Mesodermal cell (in vitro differentiated cells): ENCODE data around the gene MMP7.

ENCODE experiments used
- H3K27ac ChIP-seq: 2 replicates; pipeline ENCODE4 v1.7.0; 2013; ENCODE audit warnings: mild to moderate bottlenecking, low read depth, low read length, moderate library complexity; ENCODE audit not compliant: severe bottlenecking
- H3K36me3 ChIP-seq: 2 replicates; pipeline ENCODE4 v1.7.1; 2013; ENCODE audit warnings: mild to moderate bottlenecking, low read length, moderate library complexity; ENCODE audit not compliant: control insufficient read depth, insufficient read depth
- H3K4me1 ChIP-seq: one replicate; pipeline ENCODE4 v1.7.1; 2013; ENCODE audit warnings: mild to moderate bottlenecking, low read length; ENCODE audit not compliant: insufficient read depth, control insufficient read depth, poor library complexity, severe bottlenecking
- H3K4me3 ChIP-seq: 2 replicates; pipeline ENCODE4 v1.7.0; 2013; ENCODE audit warnings: low read length, control low read depth, mild to moderate bottlenecking; ENCODE audit not compliant: insufficient read depth, poor library complexity, severe bottlenecking; ENCODE audit errors: extremely low read depth
- H3K9me3 ChIP-seq: 2 replicates; pipeline ENCODE4 v1.7.1; 2013; ENCODE audit warnings: mild to moderate bottlenecking, low read length, moderate library complexity; ENCODE audit not compliant: control insufficient read depth
- whole genome bisulfite sequencing, 2 experiments: methylation state at CpG; one replicate each; pipeline ENCODE4 v1.1.5; 2013; ENCODE audit warnings: missing lambda C conversion rate in 2 of 2; ENCODE audit not compliant: insufficient coverage in 2 of 2; 5-methylcytosine and 5-hydroxymethylcytosine counted together

Gene MMP7

DNA sequence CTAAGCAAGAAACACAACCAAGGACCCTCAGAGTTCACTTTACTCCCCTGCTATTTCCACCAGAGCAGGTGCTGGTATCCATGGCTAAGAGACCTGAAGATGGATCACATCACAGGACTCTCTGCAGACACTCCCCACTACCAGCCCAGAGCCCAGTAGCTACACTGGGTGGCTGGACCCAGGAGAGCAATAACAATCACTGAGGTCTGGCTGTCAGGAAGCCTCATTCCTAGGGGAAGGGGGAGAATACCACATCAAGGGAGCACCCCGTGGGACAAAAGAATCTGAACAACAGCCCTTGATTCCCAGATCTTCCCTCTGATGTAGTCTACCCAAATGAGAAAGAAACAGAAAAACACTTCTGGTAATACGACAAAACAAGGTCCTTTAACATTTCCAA is 9.0 kb upstream of the MMP7 start:
- WGBS, 2 experiments = no CpG with 5 or more reads among the region's 2 CpGs
- H3K36me3 ChIP-seq = no peaks in the 10 kb centered on the region

DNA sequence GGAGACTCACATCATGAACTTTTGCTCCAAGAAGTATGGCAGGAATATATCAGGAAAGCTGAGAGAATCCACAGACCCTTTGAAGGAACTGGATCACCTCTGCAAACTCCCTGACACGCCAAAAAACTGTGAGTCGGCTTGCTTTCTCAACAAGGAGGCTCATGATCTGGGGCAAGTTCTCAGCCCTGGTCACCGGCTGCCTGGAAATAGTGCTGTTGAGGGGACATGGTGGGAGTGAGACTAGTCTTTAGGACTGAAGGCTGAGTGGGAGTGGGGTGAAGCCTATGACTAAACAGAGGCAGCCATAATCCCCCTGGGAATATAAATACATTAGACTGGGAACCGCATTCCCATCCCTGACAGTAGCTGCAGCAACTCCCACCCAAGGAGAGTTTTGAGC is 8.4 kb upstream of the MMP7 start:
- WGBS, 2 experiments = 92 to 100% methylated on average over 2 of the region's 4 CpGs
- Histone ChIP-seq H3K4me3 (no peak overlapping the region), H3K9me3 (no peaks in the 10 kb centered on the region), H3K27ac (no peak overlapping the region), H3K36me3 (no peaks in the 10 kb centered on the region), H3K4me1 (no peaks in the 10 kb centered on the region)

More for the DNA sequence above, 9.0 kb upstream of the MMP7 start:
- H3K9me3 ChIP-seq = no peaks in the 10 kb centered on the region
- no peak overlapping the region for H3K4me3 ChIP-seq
- H3K4me1 ChIP-seq = no peaks in the 10 kb centered on the region
- H3K27ac ChIP-seq = no peak overlapping the region

DNA sequence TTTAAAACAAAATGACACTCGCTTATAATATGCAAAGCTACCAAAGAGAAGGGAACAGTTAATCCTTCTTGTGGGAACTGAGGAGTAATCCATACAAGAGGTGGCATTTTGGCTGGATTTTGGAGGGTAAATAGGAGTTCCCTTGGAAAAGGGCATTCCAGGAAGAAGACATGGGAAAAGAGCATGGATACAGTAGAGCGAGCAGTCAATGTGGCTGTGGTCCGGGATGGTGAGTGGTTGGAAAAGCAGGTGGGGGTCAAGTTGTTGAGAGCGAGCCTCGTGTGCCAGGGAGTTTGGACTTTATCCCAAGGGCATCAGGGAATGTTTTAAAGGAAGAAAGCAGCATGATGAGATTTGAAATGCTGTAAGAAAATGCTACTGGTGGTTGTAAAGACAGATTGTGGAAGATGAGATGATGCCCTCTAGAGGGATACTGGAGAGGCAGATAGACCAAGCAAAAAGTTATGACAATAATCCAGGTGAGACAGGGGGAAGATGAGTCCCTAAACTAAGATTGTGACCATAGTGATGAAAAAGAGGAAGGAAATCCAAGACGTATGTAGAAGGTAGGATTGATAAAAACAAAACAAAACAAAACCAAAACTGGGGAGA is 3.8 kb upstream of the MMP7 start:
- H3K9me3 ChIP-seq = no peaks in the 10 kb centered on the region
- WGBS, 2 experiments = 84 to 87% methylated on average over 4 to 6 of the region's 6 CpGs

DNA sequence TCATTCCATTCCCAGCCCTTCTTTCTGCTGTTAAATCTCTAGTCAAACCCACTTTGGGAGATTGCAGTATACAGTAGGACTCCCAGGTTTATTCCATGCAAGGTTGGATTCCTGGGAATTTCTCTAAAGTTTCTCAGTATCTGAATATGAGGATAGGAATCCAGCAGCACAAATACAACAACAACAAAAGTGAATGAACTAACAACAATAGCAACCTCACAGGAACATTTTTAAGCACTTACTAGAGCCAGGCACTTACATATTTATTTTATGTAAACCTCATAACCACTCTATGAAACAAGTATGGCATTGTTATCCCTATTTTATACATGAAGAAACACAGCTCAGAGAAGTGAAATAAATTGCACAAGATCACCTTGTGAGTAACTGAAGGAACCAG is 1.9 kb downstream of the MMP7 start:
- Histone ChIP-seq H3K36me3 (no peaks in the 10 kb centered on the region), H3K4me3 (no peak overlapping the region), H3K9me3 (no peaks in the 10 kb centered on the region), H3K4me1 (peaks cover 18% of the 10 kb centered on the region), H3K27ac (no peak overlapping the region)

More for the DNA sequence above, 3.8 kb upstream of the MMP7 start:
- Histone ChIP-seq H3K27ac (no peak overlapping the region), H3K36me3 (no peaks in the 10 kb centered on the region), H3K4me3 (no peak overlapping the region), H3K4me1 (no peaks in the 10 kb centered on the region)

DNA sequence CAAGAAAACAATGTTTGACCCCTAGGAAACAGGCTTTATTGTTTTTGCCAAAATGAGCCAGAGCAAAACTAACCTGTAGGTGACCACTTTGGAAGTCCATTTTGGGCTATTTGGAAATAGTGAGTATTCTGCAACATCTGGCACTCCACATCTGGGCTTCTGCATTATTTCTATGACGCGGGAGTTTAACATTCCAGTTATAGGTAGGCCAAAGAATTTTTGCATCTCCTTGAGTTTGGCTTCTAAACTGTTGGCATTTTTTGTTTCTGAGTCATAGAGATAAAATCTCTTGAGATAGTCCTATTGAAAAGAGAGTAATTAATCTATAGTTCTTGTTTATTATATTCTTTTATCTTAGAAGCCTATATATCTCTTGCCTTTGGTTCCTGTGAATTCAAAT is 2.9 kb downstream of the MMP7 start:
- WGBS, 2 experiments = 90% methylated on average over 2 of the region's 2 CpGs; no CpG with 5 or more reads in 1 of the 2 experiments
- no peaks in the 10 kb centered on the region for H3K36me3 ChIP-seq

DNA sequence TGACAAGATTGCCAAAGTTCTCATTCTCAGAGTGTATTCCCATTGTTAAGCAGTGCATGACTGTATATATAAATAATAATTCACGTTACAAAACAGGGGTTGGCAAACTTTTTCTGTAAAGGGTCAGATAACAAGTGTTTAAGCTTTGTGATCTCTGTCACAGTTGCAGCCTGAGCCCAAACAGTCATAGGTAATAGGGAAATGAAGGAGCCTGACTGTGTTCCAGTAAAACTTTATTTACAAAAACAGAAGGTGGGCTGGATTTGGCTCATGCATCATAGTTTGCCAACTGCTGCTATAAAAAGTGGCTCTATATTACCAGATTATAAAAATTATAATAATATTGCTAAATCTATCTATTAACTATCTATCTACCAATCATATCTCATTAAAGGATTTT is 3.5 kb downstream of the MMP7 start:
- Histone ChIP-seq H3K9me3 (no peaks in the 10 kb centered on the region), H3K36me3 (no peaks in the 10 kb centered on the region), H3K27ac (no peak overlapping the region), H3K4me1 (peaks cover 18% of the 10 kb centered on the region), H3K4me3 (no peak overlapping the region)
- no CpG with 5 or more reads among the region's 1 CpG for WGBS, 2 experiments

More for the DNA sequence above, 2.9 kb downstream of the MMP7 start:
- Histone ChIP-seq H3K4me3 (no peak overlapping the region), H3K9me3 (no peaks in the 10 kb centered on the region), H3K27ac (no peak overlapping the region), H3K4me1 (peaks cover 18% of the 10 kb centered on the region)

DNA sequence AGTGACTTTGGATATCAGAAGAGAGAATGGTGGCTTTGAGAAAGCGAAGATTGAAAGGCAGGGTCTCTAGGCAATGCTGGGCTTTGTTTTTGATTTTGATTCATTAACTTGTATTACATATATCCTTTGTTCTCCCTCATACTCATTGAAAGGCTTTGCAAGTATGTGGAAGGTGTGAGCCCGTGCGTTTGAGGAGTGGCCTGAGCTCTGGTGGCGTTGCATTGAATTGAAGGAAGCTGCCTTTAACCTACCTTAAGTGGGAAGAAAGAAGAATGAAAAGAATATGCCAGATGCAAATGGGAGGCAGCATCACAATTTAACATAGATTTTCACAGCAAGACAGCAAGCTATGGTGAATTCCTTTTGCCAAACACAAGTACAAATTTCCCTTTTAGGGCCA is 6.7 kb downstream of the MMP7 start:
- Histone ChIP-seq H3K36me3 (no peaks in the 10 kb centered on the region), H3K9me3 (no peaks in the 10 kb centered on the region), H3K27ac (no peak overlapping the region), H3K4me3 (no peak overlapping the region), H3K4me1 (peaks cover 14% of the 10 kb centered on the region)
- WGBS, 2 experiments = 80% methylated on average over 1 of the region's 4 CpGs; no CpG with 5 or more reads in 1 of the 2 experiments

DNA sequence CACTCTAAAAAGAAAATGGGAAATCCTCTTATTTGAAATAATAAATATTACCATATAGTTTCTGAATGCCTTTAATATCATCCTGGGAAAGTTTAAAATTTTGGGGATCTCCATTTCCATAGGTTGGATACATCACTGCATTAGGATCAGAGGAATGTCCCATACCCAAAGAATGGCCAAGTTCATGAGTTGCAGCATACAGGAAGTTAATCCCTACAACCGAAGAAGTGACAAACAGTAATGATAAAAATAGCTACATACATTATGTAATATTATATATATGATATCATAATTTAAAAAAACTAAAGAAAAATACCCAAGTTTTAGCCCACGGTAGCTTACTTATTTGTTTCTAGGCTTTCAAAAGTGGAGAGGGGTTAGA is 7.4 kb downstream of the MMP7 start:
- H3K36me3 ChIP-seq = no peaks in the 10 kb centered on the region
- no peak overlapping the region for H3K27ac ChIP-seq
- H3K9me3 ChIP-seq = no peaks in the 10 kb centered on the region
- no peak overlapping the region for H3K4me3 ChIP-seq
- peaks cover 8% of the 10 kb centered on the region for H3K4me1 ChIP-seq
- WGBS, 2 experiments = no CpG with 5 or more reads among the region's 2 CpGs

DNA sequence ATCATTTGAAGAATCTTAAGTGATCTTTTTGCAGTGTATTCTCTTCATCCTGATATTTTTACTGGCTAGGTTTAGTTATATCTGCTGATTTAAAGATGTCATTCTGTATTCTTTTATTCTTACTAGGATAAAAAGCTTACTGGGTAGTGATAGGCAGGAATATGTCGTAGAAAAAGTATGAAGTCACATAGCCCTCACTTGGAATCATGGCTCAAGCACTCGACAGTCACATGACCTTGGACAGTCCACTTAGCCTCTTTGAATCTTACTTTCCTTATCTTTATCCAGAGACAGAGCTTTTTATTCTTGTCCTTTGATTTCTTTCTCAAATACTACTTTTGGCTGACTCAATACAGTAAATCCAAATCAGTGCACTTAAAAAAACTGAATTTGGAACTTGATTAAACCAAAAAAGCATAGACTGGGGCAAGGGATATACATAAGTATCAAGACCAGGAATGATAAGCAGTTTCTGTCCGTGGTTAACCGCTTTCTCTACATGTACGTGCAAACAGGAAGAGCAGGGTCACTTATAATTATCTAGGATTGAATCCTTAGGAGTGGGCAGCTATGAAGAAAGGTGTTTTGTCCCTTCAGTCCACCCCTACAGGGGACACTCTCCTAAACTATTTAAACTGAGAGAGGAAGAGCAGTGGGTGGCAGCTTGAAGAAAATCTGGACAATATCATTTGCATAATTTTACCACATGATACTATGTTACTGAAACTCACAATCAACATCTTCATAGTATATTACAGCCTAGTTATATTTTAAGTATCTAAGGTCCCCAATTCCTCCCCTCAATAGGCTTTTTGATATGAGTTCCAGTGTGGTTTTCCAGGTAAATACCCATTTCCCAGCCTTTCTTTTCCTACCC is 8.0 kb downstream of the MMP7 start:
- Histone ChIP-seq H3K27ac (no peak overlapping the region), H3K36me3 (no peaks in the 10 kb centered on the region), H3K4me3 (no peak overlapping the region), H3K4me1 (peaks cover 4% of the 10 kb centered on the region), H3K9me3 (no peaks in the 10 kb centered on the region)
- WGBS, 2 experiments = 100% methylated on average over 2 to 3 of the region's 5 CpGs

DNA sequence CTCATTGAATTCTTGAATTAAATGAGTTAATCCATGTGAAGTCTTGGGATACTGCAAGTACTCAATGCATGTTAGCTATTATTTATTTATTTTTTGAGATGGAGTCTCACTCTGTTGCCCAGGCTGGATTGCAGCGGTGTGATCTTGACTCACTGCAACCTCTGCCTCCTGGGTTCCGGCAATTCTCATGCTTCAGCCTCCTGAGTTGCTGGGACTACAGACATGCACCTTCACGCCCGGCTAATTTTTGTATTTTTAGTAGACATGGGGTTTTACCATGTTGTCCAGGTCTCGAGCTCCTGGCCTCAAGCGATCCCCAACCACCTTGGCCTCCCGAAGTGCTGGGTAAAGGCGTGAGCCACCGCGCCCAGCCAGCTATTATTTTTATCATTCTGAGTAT is 9.4 kb downstream of the MMP7 start:
- no peak overlapping the region for H3K27ac ChIP-seq
- H3K9me3 ChIP-seq = no peaks in the 10 kb centered on the region
- no peaks in the 10 kb centered on the region for H3K4me1 ChIP-seq
- 93 to 97% methylated on average over 2 to 7 of the region's 10 CpGs for WGBS, 2 experiments
- H3K36me3 ChIP-seq = no peaks in the 10 kb centered on the region
- H3K4me3 ChIP-seq = no peak overlapping the region

DNA sequence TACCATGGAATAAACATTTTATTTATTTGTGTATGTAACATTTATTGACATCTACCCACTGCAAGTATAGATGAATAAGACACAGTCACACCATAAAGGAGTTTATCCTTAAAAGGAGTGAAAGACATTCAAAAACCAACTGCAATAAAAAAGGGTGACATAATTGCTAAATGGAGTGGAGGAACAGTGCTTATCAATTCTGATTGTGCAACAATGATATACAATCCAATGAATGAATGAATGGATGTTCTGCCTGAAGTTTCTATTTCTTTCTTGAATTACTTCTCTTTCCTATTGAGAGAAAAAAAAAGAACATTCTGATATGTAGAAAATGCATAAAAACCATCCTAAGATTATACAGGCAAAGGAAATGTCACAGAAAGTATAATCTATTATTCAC is 10.0 kb downstream of the MMP7 start:
- no peak overlapping the region for H3K4me3 ChIP-seq
- H3K9me3 ChIP-seq = no peaks in the 10 kb centered on the region
- no peaks in the 10 kb centered on the region for H3K36me3 ChIP-seq
- H3K4me1 ChIP-seq = no peaks in the 10 kb centered on the region
- H3K27ac ChIP-seq = no peak overlapping the region
